ENCODE data around the gene PHLDB3.

- TF ChIP-seq CTCF (IDR thresholded peaks at IDR 0.05) (no peak), REST (IDR thresholded peaks at IDR 0.05; ENCODE audit: insufficient read depth in 1 of 2, low read depth in 2 of 2, low read length in 1 of 2) (no peak), POLR2AphosphoS5 (IDR thresholded peaks at IDR 0.05; ENCODE audit: low read depth, low read length) (no peak), SIN3A (IDR thresholded peaks at IDR 0.05; ENCODE audit: borderline replicate concordance, insufficient read depth, low read depth, low read length) (no peak), TCF7L2 (IDR thresholded peaks at IDR 0.05; ENCODE audit: low read depth, low read length) (no peak)
Observed at GRCh38 chr19:43468354-43469159, 36.0 kb downstream of the PHLDB3 start.

Measured in Panc1 (cell line).